Lung (tissue), 12 donors: ENCODE measurements around the gene MS4A15. TPM values are rescaled to one million over a fixed set of nuclear protein-coding genes. Genes with fewer than 3 reads are reported as not detected.
"Not testable (repeated sequence)": the region's sequence is repeated elsewhere in the genome, so short reads cannot be mapped to it uniquely, and the experiment has no call there.

Experiments
- ATAC-seq: fragments of 200-7000 bp; cut with Tn5 transposase; one replicate; pipeline ENCODE4 v1.9.1; 2020; ENCODE audit warnings: moderate number of reproducible peaks; ENCODE audit not compliant: insufficient read depth, low FRiP score
- DNase-seq, 3 donors: peaks; one replicate each; pipeline ENCODE4 v3.0.0-alpha.2; 2013 to 2017
- H3K27ac ChIP-seq, 2 donors: one replicate each; pipeline ENCODE4 v1.5.1; 2013; ENCODE audit warnings: mild to moderate bottlenecking in 2 of 2, moderate library complexity in 2 of 2, control low read depth in 1 of 2, inconsistent platforms in 1 of 2, low read depth in 1 of 2, low read length in 1 of 2
- H3K27me3 ChIP-seq, 3 donors: one replicate each; pipeline ENCODE4 v1.5.1; 2013; ENCODE audit warnings: low read length in 2 of 3; ENCODE audit not compliant: control insufficient read depth in 3 of 3, insufficient read depth in 3 of 3
- H3K36me3 ChIP-seq, 4 donors: one replicate each; pipeline ENCODE4 v1.5.1; 2013; ENCODE audit warnings: low read length in 4 of 4, mild to moderate bottlenecking in 1 of 4, moderate library complexity in 1 of 4; ENCODE audit not compliant: control insufficient read depth in 4 of 4, insufficient read depth in 4 of 4
- H3K4me1 ChIP-seq, 5 donors: one replicate each; pipeline ENCODE4 v1.5.1; 2013; ENCODE audit warnings: low read length in 5 of 5, mild to moderate bottlenecking in 2 of 5, moderate library complexity in 1 of 5; ENCODE audit not compliant: control insufficient read depth in 5 of 5, insufficient read depth in 5 of 5
- H3K4me3 ChIP-seq: one replicate; pipeline ENCODE4 v1.5.1; 2013; ENCODE audit warnings: mild to moderate bottlenecking, control low read depth, moderate library complexity
- H3K9ac ChIP-seq, 2 donors: one replicate each; pipeline ENCODE4 v1.5.1; 2013; ENCODE audit warnings: low read length in 2 of 2, control low read depth in 1 of 2; ENCODE audit not compliant: insufficient read depth in 1 of 2
- H3K9me3 ChIP-seq, 4 donors: one replicate each; pipeline ENCODE4 v1.5.1; 2013; ENCODE audit warnings: low read length in 3 of 4, mild to moderate bottlenecking in 1 of 4, moderate library complexity in 1 of 4; ENCODE audit not compliant: control insufficient read depth in 4 of 4, insufficient read depth in 3 of 4
- CTCF ChIP-seq: IDR thresholded peaks from 2 replicates; pipeline ENCODE4 v1.5.1; 2012; ENCODE audit warnings: mild to moderate bottlenecking; ENCODE audit errors: control extremely low read depth, extremely low read depth
- WGBS, 2 donors: extraction: QIAGEN DNeasy Blood & Tissue Kit; methylation state at CpG; one replicate each; pipeline ENCODE4 v1.1.7; 2013; 5-methylcytosine and 5-hydroxymethylcytosine counted together
- polyA plus RNA-seq, 2 donors: library from polyadenylated mRNA; stranded (reverse); fragments of 200-250 nt; gene quantifications; one replicate each; pipeline ENCODE4 v1.2.1, GENCODE V29; 2013
- total RNA-seq, 2 donors: library from RNA; depleted of rRNA in 1 of 2; stranded (reverse); fragments of >200 nt in 1 of 2; gene quantifications; one replicate each; pipeline ENCODE4 v1.2.1, GENCODE V29; 2014 to 2021
- donor health status: control.
- donor health status: control.
- donor health status: Bipolar disorder and iron deficiency.
- donor health status: healthy.
- donor health status: DM: yes; HTN: yes; CAD: no.

MS4A15 gene
- total and polyA plus RNA-seq, 4 donors: 9.8 to 38.9 (median 26.8) TPM; not detected in 1

DNA sequence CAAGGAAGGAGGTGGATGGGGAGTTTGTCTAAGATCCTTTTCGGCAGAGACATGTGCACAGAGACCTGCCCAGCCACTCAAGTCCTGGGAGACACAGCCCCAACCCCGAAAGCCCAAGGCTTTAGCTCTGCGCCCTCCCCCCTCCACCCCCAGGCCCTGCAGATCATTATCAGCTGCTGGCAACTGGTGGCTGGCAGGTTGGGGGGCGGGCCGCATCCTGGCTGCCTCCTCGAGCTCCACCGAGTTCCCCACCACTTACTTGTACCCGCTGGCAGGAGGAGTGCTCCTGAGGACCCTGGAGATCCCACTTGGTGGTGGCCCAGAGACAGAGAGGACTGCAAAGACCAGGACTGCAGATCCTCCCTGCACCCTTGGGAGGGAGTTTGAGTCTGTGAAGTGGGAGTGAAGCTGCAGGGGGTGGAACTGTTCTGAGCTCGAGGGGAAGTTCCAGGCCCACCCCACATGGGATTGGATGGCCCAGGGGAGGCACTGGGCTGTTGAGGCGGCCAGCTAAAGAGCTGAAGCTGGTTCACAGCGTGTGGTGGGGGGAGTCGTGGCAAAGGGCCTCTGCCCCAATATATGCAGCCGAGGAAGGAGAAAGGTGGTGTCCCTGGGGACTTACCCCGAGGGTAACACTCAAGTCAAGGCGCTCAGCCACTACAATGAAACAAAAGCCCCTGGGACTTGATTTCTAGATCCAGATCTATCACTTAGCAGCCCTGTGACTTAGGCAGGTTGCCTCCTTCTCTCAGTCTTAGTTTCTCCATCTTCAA is 65.3 kb downstream of the MS4A15 start:
- no peaks in the 10 kb centered on the region for H3K36me3 ChIP-seq

GRCh38 chr11:60823745-60824306 is 67.2 kb downstream of the MS4A15 start:
- H3K36me3 ChIP-seq, H3K4me3 ChIP-seq, H3K9me3 ChIP-seq, DNase-seq, H3K27ac ChIP-seq, H3K9ac ChIP-seq, ATAC-seq, H3K4me1 ChIP-seq: not testable (repeated sequence)
- H3K27me3 ChIP-seq: peaks cover 0 to 20% (median 3%) of the 10 kb centered on the region in 3 donors
- WGBS, 2 donors: 73 to 85% methylated on average over 5 of the region's 5 CpGs

More for the DNA sequence above, 65.3 kb downstream of the MS4A15 start:
- Histone ChIP-seq H3K9me3 (peaks cover 0 to 7% (median 3%) of the 10 kb centered on the region in 4 donors), H3K4me3 (no peak overlapping the region), H3K9ac (no peak overlapping the region), H3K4me1 (no peaks in the 10 kb centered on the region), H3K27me3 (peaks cover 0 to 17% (median 3%) of the 10 kb centered on the region in 3 donors), H3K27ac (no peak overlapping the region)
- TF ChIP-seq CTCF: no peak
- WGBS, 2 donors: 55 to 57% methylated on average over 15 of the region's 15 CpGs
- DNase-seq: no peak
- peak; percentile 14 for ATAC-seq

DNA sequence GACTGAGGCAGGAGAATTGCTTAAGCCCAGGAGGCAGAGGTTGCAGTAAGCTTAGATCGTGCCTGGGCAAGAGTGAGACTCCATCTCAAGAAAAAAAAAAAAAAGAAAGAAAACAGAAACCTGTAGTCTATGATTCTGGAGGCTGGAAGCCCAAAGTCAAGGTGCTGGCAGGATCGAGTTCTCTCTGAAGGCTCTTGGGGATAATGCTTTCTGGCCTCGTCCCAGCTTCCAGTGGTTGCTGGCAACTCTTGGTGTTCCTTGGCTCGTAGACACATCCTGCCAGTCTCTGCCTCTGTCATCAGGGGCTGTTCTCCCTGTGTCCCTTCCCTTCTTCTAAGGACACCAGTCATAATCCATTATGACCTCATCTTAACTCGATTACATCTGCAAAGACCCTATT is 68.5 kb downstream of the MS4A15 start:
- ATAC-seq: no peak
- 89 to 94% methylated on average over 5 of the region's 5 CpGs for WGBS, 2 donors
- no peaks in the 10 kb centered on the region for H3K36me3 ChIP-seq
- TF ChIP-seq CTCF: no peak
- H3K27ac ChIP-seq: no peak overlapping the region
- H3K9me3 ChIP-seq: no peaks in the 10 kb centered on the region
- no peaks in the 10 kb centered on the region for H3K4me1 ChIP-seq
- peaks cover 0 to 13% (median 0%) of the 10 kb centered on the region in 3 donors for H3K27me3 ChIP-seq
- no peak overlapping the region for H3K9ac ChIP-seq
- H3K4me3 ChIP-seq: no peak overlapping the region
- DNase-seq: no peak

- Histone ChIP-seq H3K4me1 (no peaks in the 10 kb centered on the region), H3K9ac (no peak overlapping the region), H3K9me3 (no peaks in the 10 kb centered on the region), H3K4me3 (no peak overlapping the region), H3K27me3 (peaks cover 0 to 12% (median 0%) of the 10 kb centered on the region in 3 donors), H3K27ac (no peak overlapping the region), H3K36me3 (no peaks in the 10 kb centered on the region)
- 72 to 94% methylated on average over 5 to 6 of the region's 6 CpGs for WGBS, 2 donors
- no peak for TF ChIP-seq CTCF
- ATAC-seq (no peak), DNase-seq (no peak)
Observed at GRCh38 chr11:60825790-60826189, 69.1 kb downstream of the MS4A15 start.

Other genes with a start within 250 kb of the MS4A15 start
- not detected for gene MS4A13, start 241.5 kb upstream of the MS4A15 start, total RNA-seq
- gene MS4A13, start 241.5 kb upstream of the MS4A15 start, polyA plus RNA-seq: not detected
- 10 to 100 TPM; 34.1 to 45.9 TPM for gene MS4A8, start 57.3 kb upstream of the MS4A15 start, total RNA-seq
- 10 to 100 TPM; 11.4 to 26.5 TPM for gene MS4A8, start 57.3 kb upstream of the MS4A15 start, polyA plus RNA-seq
- not detected for gene MS4A18, start 32.1 kb upstream of the MS4A15 start, total RNA-seq
- under 1 TPM in 1 of 2 donors, not detected in 1; 0.03 TPM for gene MS4A18, start 32.1 kb upstream of the MS4A15 start, polyA plus RNA-seq
- gene MS4A10, start 28.5 kb downstream of the MS4A15 start, total RNA-seq: not detected
- not detected for gene MS4A10, start 28.5 kb downstream of the MS4A15 start, polyA plus RNA-seq
- gene CCDC86, start 85.2 kb downstream of the MS4A15 start, total RNA-seq: 10 to 100 TPM in 1 of 2 donors, 1 to 10 TPM in 1; 8.7 to 19.8 TPM
- gene CCDC86, start 85.2 kb downstream of the MS4A15 start, polyA plus RNA-seq: 10 to 100 TPM; 10.1 to 25.0 TPM
- gene PTGDR2, start 99.1 kb downstream of the MS4A15 start, total RNA-seq: under 1 TPM; 0.18 to 0.23 TPM
- gene PTGDR2, start 99.1 kb downstream of the MS4A15 start, polyA plus RNA-seq: under 1 TPM; 0.13 to 0.16 TPM
- gene ZP1, start 110.7 kb downstream of the MS4A15 start, total RNA-seq: not detected
- under 1 TPM in 1 of 2 donors, not detected in 1; 0.04 TPM for gene ZP1, start 110.7 kb downstream of the MS4A15 start, polyA plus RNA-seq
- 10 to 100 TPM; 49.0 to 70.6 TPM for gene PRPF19, start 149.7 kb downstream of the MS4A15 start, total RNA-seq
- gene PRPF19, start 149.7 kb downstream of the MS4A15 start, polyA plus RNA-seq: 10 to 100 TPM; 59.8 to 79.0 TPM
- 100 to 1,000 TPM in 1 of 2 donors, 10 to 100 TPM in 1; 94.3 to 128 TPM for gene TMEM109, start 157.3 kb downstream of the MS4A15 start, total RNA-seq
- 100 to 1,000 TPM in 1 of 2 donors, 10 to 100 TPM in 1; 69.2 to 104 TPM for gene TMEM109, start 157.3 kb downstream of the MS4A15 start, polyA plus RNA-seq
- gene TMEM132A, start 167.6 kb downstream of the MS4A15 start, total RNA-seq: 10 to 100 TPM; 18.6 to 20.5 TPM
- gene TMEM132A, start 167.6 kb downstream of the MS4A15 start, polyA plus RNA-seq: 10 to 100 TPM in 1 of 2 donors, 1 to 10 TPM in 1; 6.7 to 16.5 TPM
- 100 to 1,000 TPM in 1 of 2 donors, 10 to 100 TPM in 1; 29.9 to 106 TPM for gene SLC15A3, start 195.3 kb downstream of the MS4A15 start, total RNA-seq
- gene SLC15A3, start 195.3 kb downstream of the MS4A15 start, polyA plus RNA-seq: 100 to 1,000 TPM in 1 of 2 donors, 10 to 100 TPM in 1; 91.6 to 166 TPM
- 1 to 10 TPM; 1.2 to 3.1 TPM for gene CD6, start 214.8 kb downstream of the MS4A15 start, total RNA-seq
- 1 to 10 TPM; 1.6 to 1.9 TPM for gene CD6, start 214.8 kb downstream of the MS4A15 start, polyA plus RNA-seq